ENCODE data around the gene FGGY.

Gene FGGY

GRCh38 chr1:59417406-59417805, 120.5 kb downstream of the FGGY start:
- no peak for DNase-seq

DNA sequence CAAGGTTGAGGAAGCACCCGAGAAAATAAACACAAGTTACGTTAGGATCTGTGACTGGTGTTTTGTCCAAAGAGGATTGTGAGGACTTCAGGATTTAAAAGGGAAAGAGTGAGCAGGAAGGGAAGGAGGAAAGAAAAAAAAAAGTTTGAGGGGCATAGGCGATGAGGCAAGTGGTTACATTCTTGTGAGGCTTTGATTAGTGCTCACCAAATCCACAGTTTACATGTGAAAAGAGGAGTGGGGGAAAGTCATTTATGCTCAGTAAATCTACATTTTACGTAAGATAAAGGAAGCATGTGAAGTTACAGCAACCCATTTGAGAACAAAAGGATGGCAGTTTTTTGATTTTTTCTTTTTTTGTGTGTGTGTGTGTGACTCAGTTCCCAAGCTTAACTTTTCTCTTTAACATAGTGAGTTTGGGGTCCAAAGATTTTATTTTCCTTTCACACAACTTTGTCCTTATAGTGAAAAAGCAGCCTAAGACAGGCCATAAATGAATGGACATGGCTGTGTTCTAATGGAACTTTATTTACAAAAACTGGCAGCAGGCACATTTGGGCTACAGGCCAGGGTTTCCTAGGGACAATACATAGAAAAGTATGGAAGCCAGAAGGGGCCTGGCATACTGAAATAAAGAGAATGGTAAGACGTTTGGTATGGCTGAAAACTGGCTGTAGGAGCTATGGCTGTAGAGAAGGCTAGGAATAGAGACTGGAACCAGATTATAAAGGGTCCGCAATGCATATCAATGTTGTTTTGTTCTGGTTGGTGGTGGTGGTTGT, 121.7 kb downstream of the FGGY start:
- DNase-seq: no peak

GRCh38 chr1:59419361-59420140, 122.7 kb downstream of the FGGY start:
- peak; percentile 30 for DNase-seq

DNA sequence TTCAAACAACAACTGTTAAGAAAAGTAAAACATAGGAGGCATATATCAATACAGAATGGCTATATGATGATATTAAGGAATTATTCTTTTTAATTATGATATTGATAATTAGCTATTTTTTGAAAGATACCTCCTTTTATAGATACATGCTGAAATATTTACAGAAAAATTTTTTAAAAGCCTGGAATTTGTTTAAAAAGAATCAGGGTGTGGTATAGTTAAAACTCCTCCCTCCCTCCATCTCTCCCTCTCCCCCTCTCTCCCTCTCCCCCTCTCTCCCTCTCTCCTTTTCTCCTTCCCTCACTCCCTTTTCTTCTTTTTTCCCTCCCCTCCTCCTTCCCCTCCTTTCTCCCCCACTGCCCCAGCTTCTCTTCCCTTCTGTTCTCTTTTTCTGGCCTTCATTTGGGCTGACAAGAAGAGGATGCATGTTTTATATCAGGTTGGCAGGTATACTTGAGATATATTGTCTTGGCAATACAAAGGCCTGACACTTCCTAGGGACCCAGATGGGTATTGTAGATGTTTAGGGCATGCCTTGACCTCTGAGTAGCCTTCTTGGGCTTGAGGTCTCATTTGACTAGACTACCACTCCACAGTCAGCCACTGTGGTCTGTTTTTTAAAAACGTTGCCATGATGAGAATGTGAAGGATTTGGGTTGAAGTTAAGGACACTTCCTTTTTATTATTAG, 124.5 kb downstream of the FGGY start:
- no peak for DNase-seq

- no peak for DNase-seq
These were observed 126.2 kb downstream of the FGGY start for GRCh38 chr1:59422921-59423575.

- no peak for DNase-seq
These were observed 130.3 kb downstream of the FGGY start for GRCh38 chr1:59427155-59427554.

- no peak for DNase-seq
These were observed 130.9 kb downstream of the FGGY start for GRCh38 chr1:59427784-59428183.

DNA sequence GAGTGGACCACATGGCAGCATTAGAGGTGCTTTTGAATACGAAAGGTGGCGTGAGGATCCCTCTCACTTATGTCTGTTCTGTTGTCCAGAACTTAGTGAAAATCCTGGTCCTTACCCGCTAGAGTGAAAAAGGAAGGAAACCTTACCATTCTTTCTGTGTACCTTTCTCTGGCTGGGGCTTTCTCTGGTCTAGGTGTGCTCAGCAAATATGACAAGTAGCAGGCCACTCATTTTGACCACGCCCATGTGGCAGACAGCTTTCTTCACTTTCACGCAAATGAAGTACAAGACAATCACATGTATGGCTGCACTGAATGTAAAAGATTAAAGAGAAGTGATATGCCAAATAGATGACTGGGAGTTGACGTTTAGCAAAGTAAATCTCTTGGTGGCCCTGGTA, 131.9 kb downstream of the FGGY start:
- peak; percentile 12 for DNase-seq

DNA sequence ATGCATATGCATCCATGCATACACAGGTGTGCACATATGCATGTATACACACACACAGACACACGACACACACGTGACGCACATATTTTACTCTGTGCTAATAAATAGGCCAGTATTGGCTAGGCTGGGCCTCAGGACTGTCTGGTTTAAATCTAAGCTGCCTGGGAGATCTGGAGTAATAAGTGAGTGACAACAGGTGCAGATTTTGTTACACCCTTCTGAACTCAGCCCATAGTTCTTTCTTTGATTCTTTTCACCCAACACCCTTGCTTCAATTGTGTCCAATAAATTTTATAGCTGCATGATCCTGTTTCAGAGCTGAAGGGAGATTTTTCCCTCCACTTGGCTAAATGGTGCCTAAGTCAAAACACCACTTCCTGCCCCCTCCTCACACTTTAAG, 132.8 kb downstream of the FGGY start:
- no peak for DNase-seq

DNA sequence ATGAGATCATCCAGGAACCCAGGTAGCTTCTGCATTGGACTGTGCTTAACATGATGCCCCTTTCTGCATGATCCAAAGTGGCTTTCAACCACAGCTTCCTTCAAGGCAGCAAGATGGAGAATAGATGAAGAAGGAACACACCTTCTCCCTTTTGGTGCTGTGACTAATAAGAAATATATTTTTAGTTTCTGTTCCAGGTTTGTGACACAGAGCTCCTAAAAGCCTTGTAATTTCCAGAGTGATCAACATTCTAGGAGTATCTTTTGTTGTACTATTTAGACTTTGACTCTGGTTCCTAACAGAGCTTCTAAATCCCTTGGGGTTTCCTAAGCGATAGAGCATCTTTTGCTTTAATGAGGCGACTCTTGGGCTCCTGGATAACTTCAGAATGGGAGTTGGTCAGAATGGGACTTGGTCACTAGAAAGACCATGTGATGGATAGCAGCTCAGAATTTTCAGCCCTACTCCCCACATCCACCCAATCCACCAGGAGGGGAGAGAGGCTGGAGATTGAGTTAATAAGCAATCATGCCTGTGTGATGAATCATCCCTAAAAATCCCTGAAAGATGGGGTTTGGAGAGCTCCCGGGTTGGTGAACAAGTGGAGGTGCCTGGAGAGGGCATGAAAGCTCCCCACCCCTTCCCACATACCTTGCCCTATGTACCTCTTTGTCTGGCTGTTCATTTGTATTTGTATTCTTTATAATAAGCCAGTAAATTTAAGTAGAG, 134.8 kb downstream of the FGGY start:
- no peak for DNase-seq

DNA sequence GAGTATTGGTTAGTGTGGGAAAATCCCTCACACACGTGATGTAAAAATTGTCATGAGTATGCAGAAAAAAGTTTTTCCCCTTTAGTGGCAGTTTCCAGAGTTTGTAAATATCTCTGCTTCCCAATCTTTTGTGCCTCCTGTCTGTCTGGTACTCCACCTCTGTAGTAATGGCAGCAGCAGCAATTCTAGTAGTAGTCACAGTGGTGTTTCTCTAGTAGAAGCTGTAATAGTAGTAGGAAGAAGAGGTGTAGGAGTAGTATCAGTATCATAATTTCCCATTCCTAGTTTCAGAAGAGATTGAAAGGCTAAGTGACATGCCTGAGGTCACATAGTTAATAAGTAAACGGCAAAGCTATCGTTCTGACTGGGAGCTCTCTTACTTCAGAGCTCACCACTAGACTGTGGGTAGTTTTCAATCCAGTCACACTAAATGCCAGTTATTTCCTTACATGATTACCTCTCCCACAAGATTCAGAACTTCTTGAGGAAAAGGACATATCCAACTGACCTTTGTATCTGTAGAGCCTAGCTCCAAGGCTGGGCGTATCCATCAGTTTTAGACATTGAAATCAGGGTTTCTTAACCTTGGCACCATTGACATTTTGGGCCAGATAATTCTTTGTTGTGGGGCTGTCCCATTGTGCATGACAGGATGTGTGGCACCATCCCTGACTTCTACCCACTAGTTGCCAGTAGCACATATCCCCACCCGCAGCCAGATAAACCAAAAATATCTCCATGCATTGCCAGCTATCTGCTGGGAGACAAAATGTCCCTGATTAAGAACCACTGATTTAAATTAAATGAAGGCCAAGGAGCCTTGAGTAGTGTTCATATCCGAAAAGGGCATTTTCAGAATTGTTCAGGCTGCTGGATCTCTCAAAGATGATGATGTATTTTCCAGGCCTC, 135.9 kb downstream of the FGGY start:
- no peak for DNase-seq

DNA sequence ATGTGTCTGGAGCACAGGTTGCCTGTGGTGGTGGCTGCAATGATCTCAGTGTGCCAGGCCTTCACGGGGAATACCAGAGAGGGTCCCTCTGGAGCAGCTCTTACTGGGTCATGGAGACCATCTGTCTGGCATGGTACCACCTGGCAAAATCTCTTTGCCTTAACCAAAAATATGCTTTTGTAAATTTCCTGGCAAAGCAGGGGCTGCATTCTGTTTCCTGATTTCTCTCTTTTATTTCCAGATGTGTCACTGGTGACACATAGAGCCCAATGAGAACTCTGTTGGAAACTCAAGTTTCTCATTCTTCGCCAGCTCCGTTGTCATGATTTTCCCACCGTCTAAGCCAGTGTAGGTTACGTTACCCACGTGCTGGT, 136.5 kb downstream of the FGGY start:
- no peak for DNase-seq

DNA sequence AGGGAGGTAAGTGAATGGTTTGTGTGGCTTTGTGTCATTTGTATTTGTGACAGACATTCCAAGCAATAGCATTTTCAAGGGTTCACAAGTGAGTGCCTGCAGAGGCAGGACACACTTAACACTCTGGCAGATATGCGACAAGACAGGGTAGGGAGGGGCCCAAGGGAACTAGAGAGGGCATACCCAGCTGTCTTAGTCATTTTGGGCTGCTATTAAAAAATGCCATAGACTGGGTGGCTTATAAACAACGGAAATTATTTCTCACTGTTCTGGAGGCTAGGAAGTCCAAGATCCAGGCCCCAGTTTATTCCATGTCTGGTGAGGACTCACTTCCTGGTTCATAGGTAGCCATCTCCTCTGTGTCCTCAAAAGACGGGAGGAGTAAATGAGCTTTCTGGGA, 137.4 kb downstream of the FGGY start:
- no peak for DNase-seq

DNA sequence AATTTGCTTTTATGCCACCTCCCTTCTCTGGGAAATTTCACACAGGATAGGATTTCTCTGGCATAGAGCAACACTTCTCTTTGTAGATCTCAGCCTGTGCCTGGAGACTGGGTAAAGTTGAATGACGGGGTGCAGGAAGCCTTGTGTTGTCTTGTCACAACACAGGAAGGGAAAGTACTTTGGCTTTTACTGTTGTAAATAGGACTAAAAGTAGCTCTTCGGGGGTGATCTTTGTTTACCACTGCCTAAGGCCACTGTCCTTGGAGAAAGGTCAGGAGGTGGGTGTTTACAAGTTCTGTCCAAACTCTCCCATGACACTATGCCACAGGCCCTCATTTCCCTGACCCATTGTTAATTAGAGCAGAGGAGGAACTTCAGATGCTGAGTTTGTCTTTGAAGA, 139.7 kb downstream of the FGGY start:
- no peak for DNase-seq

DNA sequence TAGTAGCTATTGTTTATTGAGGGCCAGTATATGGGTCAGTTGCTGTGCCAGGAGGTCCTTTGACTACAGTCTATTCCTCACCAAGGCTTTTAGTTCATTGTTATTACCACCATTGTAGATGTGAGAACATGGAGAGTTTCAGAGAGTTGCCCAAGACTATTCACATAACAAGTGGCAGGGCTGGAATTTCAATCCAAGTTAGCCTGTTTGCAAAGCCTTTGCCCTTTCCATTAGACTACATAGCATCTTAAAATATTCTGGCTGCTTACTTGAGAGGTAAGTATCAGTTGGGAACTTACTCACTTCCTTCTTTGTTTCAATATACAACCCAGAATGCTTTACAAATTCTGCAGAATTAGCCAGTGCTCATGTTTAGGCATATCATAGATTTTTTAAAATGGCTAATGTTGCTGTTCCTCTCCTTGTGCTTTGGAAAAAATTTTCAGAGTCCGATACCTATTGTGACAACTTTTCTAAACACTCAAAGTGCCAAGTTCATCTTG, 141.2 kb downstream of the FGGY start:
- no peak for DNase-seq

- no peak for DNase-seq
These were observed 145.6 kb downstream of the FGGY start for GRCh38 chr1:59442492-59442891.

DNA sequence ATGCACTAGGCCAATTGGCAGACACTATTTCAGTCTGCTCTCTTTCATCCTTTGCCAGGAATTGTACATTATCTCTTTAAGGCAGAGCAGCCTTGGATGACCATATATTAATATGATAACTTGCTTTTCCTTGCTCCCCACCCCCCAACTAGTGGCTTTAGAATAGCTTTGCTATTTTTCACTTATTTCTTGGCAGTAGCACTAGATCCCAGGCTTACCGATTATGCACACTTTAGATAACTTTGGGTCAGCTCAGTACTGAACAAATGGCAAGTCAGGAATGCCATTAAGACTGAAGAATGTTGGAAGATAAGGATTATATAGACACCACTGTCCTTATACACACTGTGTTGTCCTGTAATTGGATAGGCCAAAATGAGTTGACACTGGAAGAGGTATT, 146.4 kb downstream of the FGGY start:
- no peak for DNase-seq

DNA sequence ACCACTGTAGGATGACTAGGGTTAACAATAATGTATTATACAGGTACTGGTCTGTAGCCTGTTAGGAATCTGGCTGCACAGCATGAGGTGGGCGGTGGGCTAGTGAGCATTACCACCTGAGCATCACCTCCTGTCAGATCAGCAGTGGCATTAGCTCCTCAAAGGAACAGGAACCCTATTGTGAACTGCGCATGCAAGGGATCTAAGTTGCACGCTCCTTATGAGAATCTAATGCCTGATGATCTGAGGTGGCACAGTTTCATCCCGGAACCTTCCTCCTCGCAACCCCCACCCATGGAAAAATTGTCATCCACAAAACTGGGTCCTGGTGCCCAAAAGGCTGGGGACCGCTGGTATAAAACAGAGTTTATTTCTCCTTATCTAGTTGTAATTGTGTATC, 147.6 kb downstream of the FGGY start:
- no peak for DNase-seq

DNA sequence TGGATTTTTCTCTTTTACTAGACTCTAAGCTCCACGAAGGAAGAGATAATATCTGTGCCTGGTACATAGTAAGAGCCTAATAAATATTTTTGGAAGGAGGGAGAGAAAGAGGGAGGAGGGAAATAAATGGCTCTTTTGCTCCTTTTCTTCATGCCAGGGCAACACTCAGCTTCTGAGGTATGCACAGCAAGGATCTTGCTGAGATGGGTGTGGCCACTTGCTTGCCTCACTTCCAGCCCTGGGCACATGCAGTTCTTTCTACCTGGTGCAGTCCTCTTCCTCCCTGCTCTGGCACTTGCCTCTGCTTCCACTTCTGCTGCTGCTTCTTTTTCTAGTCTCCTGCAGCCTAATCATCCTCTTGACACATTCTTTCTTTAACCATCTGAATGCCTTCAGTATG, 148.1 kb downstream of the FGGY start:
- no peak for DNase-seq

DNA sequence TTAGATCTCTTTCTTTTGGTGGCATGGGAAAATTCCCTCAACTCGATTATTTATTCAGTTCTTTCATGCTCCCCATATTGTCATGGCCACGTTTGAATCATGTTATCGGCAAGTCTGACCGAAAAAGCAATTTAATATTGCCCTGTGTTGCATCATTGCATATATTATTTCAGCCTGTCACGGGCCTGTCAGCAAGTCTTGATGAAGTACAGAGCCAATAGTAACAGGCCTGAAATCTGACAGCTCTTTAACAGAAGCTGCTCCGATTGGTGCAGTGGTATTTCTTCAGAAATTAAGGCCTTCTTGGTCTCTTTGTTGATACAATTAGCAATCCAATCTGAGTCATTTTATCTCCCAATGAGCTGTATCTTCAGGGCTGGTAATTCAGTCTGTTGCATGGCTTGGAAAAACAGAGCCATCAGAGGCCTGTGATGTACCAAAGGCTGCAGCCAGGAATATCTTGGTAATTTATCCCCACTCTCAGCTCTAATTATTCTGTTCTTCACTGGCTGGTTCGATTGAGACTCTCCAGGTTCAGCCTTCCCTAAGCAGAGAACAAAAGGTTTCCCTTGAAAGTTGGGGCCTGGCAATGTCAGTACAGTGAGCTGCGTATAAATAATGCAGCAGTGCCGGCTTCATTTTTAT, 149.5 kb downstream of the FGGY start:
- DNase-seq: no peak

GRCh38 chr1:59452026-59452425, 155.1 kb downstream of the FGGY start:
- no peak for DNase-seq

Measured in NCI-H526 treated with DMSO at 0.1 percent for 48 hours (cell line).